Epithelial cell of esophagus (primary cell): ENCODE measurements around the gene CACNA1D.
A peak's percentile ranks its signal among the peaks of the same experiment; 100 is the strongest.

Source experiments
- DNase-seq: peaks from one replicate; pipeline ENCODE4 v3.0.0; 2010; ENCODE audit warnings: low read depth
- H3K4me3 ChIP-seq: 2 replicates; pipeline ENCODE4 v1.5.1; 2011; ENCODE audit warnings: mild to moderate bottlenecking, low read length, control low read depth
- TF ChIP-seq, protein P1 (sequence below): IDR thresholded peaks from 2 replicates; pipeline ENCODE4 v1.5.1; 2011; ENCODE audit warnings: low read depth, mild to moderate bottlenecking, low read length, control low read depth, inconsistent platforms; ENCODE audit not compliant: insufficient read depth; ENCODE audit errors: missing control alignments

Gene CACNA1D

DNA sequence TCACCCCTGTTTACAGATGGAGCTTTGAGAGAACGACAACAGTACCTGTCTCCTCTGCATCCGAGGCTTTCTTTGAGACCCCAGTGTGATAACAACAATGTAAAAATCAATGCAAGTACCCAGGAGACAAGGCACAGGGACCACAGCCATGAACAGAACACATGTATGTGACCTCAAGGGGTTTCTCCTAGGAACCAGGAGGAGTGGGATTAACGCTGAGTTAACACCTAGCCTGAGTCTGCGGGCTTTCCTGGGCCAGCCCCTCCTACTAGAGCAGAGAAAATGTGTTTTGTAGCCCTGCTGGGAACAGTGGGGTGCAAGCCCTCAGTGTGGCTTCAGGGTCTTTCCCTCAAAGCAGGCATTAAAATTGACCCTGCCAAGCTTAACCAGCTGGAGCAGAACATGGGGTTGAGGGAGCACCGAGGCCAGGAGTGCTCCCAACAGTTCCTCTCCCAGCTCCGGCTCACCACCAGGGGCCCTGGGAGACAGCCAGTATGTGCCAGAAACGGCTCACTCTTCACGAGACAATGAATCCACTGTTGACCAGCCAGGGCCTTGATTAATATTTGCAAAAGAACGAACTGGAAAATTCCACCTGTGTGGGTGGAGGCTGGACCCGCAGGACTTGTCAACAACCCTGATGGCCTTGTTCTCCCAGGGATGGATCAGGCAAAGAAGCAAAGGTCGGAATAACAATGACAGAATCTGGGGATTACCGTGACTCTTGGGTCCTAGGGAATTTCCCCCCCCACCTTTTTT is 348.2 kb downstream of the CACNA1D start:
- peak; percentile 7 for DNase-seq
- H3K4me3 ChIP-seq: no peak overlapping the region
- TF ChIP-seq, protein P1, sequence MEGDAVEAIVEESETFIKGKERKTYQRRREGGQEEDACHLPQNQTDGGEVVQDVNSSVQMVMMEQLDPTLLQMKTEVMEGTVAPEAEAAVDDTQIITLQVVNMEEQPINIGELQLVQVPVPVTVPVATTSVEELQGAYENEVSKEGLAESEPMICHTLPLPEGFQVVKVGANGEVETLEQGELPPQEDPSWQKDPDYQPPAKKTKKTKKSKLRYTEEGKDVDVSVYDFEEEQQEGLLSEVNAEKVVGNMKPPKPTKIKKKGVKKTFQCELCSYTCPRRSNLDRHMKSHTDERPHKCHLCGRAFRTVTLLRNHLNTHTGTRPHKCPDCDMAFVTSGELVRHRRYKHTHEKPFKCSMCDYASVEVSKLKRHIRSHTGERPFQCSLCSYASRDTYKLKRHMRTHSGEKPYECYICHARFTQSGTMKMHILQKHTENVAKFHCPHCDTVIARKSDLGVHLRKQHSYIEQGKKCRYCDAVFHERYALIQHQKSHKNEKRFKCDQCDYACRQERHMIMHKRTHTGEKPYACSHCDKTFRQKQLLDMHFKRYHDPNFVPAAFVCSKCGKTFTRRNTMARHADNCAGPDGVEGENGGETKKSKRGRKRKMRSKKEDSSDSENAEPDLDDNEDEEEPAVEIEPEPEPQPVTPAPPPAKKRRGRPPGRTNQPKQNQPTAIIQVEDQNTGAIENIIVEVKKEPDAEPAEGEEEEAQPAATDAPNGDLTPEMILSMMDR: peak; percentile 29

DNA sequence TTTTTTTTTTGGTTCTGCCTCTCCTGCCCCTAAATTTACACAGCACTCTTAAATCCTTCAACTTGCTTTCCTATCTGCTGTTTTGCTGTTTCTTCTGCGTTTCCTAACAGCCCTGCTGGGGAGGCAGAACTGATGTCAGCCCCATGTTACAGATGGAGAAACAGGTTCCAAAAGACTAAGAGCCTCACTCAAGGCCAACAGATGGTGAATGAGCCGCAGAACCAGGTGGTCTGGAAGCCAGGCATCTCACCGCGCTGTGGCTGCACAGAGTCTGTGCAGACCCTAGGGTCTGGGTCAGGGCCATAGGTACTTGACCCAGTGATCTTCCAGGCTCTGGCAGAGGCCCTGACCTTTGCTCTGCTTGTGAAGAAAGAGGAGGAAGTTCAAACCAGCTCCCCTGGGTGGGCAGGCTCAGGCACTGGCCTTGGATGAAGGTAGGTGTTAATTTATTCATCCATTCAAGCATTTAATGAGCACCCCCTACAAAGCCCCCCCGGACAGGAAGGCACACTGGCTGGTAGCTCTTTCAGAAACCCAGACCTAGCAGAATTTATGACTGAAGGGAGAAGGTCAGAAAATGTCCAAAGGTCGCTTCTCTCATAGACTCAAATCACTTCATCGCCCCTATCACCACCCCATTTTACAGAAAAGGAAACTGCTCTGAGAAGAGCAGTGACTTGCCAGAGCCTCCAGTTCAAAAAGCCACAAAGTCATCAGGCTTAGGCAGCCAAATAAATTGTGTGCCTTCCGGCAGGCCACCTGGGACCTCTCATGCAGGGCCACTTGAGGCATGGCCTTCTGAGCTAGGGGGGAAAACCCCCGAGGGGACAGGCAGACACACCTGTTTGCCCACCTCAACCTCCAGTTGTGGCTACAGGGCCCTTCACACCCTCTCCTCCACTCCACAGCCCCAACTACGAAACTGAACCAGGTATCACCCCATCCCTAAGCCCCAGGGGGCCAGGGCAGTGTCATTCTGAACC is 349.1 kb downstream of the CACNA1D start:
- H3K4me3 ChIP-seq: no peak overlapping the region
- TF ChIP-seq, protein P1: no peak
- no peak for DNase-seq

DNA sequence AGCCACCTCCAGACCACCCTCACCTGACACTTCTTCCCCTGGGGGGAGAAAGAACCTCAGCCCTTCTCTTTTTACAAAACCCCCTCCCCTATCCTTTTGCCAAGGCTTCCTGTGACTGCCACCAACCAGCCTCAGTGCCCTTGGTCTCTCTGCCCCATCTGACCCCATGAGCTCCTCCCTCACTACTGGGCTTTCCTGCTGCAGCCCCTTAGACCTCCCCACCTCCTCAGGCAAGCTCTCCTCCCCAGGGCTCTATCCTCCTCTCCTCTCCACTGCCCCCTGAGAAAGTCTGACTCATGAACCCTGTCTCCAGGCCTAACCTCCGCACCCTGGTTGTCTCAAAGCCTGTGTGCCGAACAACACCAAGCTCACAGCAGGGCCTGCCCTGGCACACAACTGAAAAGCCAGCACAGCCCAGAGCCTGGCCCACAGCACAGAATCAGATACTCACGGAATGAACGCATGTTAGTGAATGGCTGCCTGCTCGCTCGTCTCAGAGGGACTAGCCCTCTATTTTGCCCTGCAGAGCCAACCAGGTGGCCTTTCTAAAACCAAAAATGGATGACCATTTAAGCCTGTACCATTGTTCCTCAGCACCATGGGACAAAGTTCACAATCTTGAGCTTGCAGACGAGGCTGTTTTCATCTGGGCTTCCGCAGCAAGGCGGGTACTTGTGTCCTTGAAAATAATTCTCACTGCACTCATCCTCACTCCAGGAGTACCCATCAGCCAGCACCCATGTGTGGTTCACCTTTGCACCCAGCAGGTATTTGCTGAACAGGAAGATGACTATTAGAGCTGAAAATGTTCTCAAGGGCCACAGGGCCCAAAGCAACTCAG is 350.1 kb downstream of the CACNA1D start:
- TF ChIP-seq, protein P1: no peak
- no peak overlapping the region for H3K4me3 ChIP-seq
- peak; percentile 4 for DNase-seq

DNA sequence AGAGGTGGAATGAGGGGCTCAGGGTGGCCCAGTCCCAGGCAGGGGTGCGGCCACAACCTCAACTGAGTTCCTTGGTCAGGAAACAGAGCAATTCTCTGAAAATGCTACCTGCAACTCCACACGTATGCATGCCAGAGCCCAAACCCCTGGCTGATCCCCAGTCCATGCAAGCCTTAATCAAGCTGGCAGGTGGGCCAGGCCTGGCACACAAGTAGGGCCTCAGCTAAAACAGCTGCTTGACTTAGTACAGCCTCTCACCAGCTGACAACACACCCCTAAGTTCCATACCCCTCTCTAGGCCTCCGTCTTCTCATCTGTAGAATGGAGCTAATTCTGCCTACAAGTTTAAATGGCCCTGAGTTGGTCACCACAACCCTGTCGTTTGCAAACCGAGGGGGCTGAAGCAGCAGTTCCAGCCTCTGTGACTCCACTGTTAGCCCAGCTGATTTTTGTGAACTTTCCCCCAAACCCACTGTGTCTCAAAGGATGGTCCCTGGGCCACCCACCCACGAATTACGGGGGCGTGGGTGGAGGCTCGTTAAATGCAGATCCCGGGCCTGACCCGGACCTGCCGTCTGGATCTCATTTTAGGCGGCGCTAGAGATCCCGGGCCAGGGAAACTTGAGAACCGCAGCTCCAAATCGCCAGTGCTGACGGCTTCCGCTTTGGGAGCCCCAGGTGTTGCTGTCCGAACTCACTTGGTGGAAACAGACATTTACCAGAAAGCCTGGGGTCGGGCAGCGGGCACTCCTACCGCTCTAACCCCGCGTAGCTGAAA is 350.9 kb downstream of the CACNA1D start:
- TF ChIP-seq, protein P1: peak; percentile 35
- peak; percentile 43 for DNase-seq
- H3K4me3 ChIP-seq: peak overlapping the region; percentile 46

DNA sequence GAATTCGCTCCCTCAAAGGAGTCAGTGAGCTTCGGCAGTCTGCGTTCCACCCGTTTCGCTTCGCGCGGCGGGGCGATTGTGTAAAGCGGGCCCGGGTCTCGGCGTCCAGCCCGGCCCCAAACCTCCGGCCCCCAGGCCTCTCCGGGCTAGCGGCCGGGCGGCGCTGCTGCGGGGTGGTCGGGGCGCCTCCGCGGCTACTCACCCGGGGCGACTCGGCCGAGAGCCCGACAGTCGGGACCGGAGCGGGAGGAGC is 351.4 kb downstream of the CACNA1D start:
- DNase-seq: no peak
- H3K4me3 ChIP-seq: peak overlapping the region; percentile 46

More for the DNA sequence above, 351.4 kb downstream of the CACNA1D start:
- TF ChIP-seq, protein P1: no peak
